Stimulated activated naive B cell treated with anti-CD40 and anti-IgM and Interleukin-4, amounts not matched to agents 10 μg/mL and 1 μg/mL and 100 μg/mL, for 72 hours (primary cell): Measurements from ENCODE around the gene UCHL5.
A peak's percentile ranks its signal among the peaks of the same experiment; 100 is the strongest.

Experiments
- ATAC-seq, 2 donors: fragments of 150-1000 bp; cut with Tn5 transposase; replicated peaks; 2 replicates each; pipeline ENCODE4 v1.10.0; 2021; ENCODE audit warnings: moderate library complexity in 1 of 2
- DNase-seq: peaks from one replicate; pipeline ENCODE4 v3.0.0; 2021
- H3K27ac Mint-ChIP-seq: one replicate; pipeline ENCODE4 v1.8.0; 2022; ENCODE audit warnings: mild to moderate bottlenecking, mixed read lengths
- H3K27me3 Mint-ChIP-seq, 2 donors: one replicate each; pipeline ENCODE4 v1.8.0; 2022; ENCODE audit warnings: mixed read lengths in 2 of 2
- H3K36me3 Mint-ChIP-seq, 2 donors: one replicate each; pipeline ENCODE4 v1.8.0; 2022; ENCODE audit warnings: mixed read lengths in 2 of 2, mild to moderate bottlenecking in 1 of 2
- H3K4me1 Mint-ChIP-seq, 2 donors: one replicate each; pipeline ENCODE4 v1.8.0; 2022; ENCODE audit warnings: mixed read lengths in 2 of 2, mild to moderate bottlenecking in 1 of 2
- H3K4me3 Mint-ChIP-seq, 2 donors: one replicate each; pipeline ENCODE4 v1.8.0; 2022; ENCODE audit warnings: mild to moderate bottlenecking in 2 of 2, mixed read lengths in 2 of 2, moderate library complexity in 1 of 2
- H3K9me3 Mint-ChIP-seq, 2 donors: one replicate each; pipeline ENCODE4 v1.8.0; 2022; ENCODE audit warnings: mixed read lengths in 2 of 2, mild to moderate bottlenecking in 1 of 2

Gene UCHL5

GRCh38 chr1:193079187-193079586 is 20.0 kb upstream of the UCHL5 start:
- no peak for ATAC-seq
- DNase-seq: no peak
- H3K9me3 Mint-ChIP-seq: peaks cover 0 to 1% of the 10 kb centered on the region in 2 donors
- no peak overlapping the region for H3K27ac Mint-ChIP-seq
- H3K4me1 Mint-ChIP-seq: peaks cover 0 to 3% of the 10 kb centered on the region in 2 donors
- no peak overlapping the region for H3K4me3 Mint-ChIP-seq
- H3K27me3 Mint-ChIP-seq: no peaks in the 10 kb centered on the region
- peaks cover 29 to 40% of the 10 kb centered on the region in 2 donors for H3K36me3 Mint-ChIP-seq

- Mint-ChIP-seq H3K36me3 (peaks cover 29 to 36% of the 10 kb centered on the region in 2 donors), H3K4me3 (no peak overlapping the region), H3K27ac (no peak overlapping the region), H3K27me3 (no peaks in the 10 kb centered on the region), H3K9me3 (peaks cover 0 to 1% of the 10 kb centered on the region in 2 donors), H3K4me1 (peaks cover 0 to 3% of the 10 kb centered on the region in 2 donors)
- ATAC-seq (no peak), DNase-seq (no peak)
Measured at GRCh38 chr1:193077991-193078390, 18.8 kb upstream of the UCHL5 start.

- Mint-ChIP-seq H3K36me3 (peaks cover 10 to 11% of the 10 kb centered on the region in 2 donors), H3K4me3 (no peak overlapping the region), H3K4me1 (peaks cover 14 to 33% of the 10 kb centered on the region in 2 donors), H3K27ac (no peak overlapping the region), H3K9me3 (peaks cover 0 to 2% of the 10 kb centered on the region in 2 donors), H3K27me3 (no peaks in the 10 kb centered on the region)
- no peak for DNase-seq
- peak in 1 of 2 donors; percentile 52 for ATAC-seq
Measured at GRCh38 chr1:193070942-193071341, 11.8 kb upstream of the UCHL5 start.

DNA sequence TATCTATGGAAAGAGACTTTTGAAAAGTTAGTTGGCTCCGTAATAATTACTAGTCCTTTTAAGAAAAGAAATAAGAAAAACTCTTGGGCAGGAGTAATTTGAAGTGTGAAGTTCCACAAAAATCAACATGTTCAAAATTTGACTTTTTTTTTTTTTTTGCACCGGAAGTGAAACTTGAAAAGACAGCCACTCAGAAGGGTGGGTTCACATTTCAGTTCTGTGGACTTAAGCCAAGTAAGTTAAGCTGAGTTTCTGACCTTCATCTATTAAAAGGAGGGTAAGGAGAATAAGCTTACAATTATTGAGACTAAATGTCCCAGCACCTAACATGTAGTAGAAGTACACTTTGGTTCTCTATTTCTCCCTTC is 11.2 kb upstream of the UCHL5 start:
- peaks cover 10 to 11% of the 10 kb centered on the region in 2 donors for H3K36me3 Mint-ChIP-seq
- ATAC-seq (no peak), DNase-seq (no peak)
- H3K4me3 Mint-ChIP-seq: no peak overlapping the region
- no peak overlapping the region for H3K27ac Mint-ChIP-seq
- peaks cover 18 to 39% of the 10 kb centered on the region in 2 donors for H3K4me1 Mint-ChIP-seq
- no peaks in the 10 kb centered on the region for H3K27me3 Mint-ChIP-seq
- peaks cover 0 to 2% of the 10 kb centered on the region in 2 donors for H3K9me3 Mint-ChIP-seq

DNA sequence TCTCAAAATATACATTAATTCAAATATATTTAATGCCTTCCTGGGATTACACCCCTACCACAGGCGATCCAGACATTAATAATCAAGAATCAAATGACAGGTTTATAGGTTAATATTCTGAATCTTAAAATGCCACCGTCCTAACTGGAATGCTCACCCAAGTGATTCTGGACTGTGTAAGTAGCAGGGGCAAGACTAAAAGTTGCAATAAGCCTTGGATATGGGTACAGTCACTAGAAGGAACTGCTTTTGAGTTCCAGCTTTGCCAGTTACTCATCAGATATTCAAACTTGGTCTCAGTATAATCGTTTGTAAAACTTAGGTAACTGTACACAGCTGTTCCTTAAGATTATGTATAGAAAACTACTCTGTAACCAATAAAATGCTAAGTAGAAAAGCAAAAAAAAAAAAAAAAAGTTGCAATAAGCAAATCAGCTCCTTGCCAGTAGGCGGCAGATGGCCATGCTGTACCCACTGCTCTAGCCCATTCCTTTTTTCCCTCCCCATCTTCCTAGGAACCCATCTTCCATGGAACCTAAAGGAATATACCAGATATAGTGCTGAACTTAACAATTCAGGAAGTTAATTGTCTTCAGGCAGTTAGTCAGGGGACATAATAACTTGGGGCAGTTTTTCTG is 10.7 kb upstream of the UCHL5 start:
- DNase-seq (no peak), ATAC-seq (no peak)
- Mint-ChIP-seq H3K4me3 (no peak overlapping the region), H3K4me1 (peaks cover 22 to 44% of the 10 kb centered on the region in 2 donors), H3K9me3 (peaks cover 0 to 2% of the 10 kb centered on the region in 2 donors), H3K27me3 (no peaks in the 10 kb centered on the region), H3K27ac (no peak overlapping the region), H3K36me3 (peaks cover 10 to 11% of the 10 kb centered on the region in 2 donors)

GRCh38 chr1:193068013-193068412 is 8.9 kb upstream of the UCHL5 start:
- no peak overlapping the region for H3K4me3 Mint-ChIP-seq
- peaks cover 26 to 59% of the 10 kb centered on the region in 2 donors for H3K4me1 Mint-ChIP-seq
- H3K36me3 Mint-ChIP-seq: peaks cover 11 to 16% of the 10 kb centered on the region in 2 donors
- DNase-seq (no peak), ATAC-seq (no peak)
- H3K9me3 Mint-ChIP-seq: peaks cover 0 to 2% of the 10 kb centered on the region in 2 donors
- no peaks in the 10 kb centered on the region for H3K27me3 Mint-ChIP-seq
- H3K27ac Mint-ChIP-seq: no peak overlapping the region

DNA sequence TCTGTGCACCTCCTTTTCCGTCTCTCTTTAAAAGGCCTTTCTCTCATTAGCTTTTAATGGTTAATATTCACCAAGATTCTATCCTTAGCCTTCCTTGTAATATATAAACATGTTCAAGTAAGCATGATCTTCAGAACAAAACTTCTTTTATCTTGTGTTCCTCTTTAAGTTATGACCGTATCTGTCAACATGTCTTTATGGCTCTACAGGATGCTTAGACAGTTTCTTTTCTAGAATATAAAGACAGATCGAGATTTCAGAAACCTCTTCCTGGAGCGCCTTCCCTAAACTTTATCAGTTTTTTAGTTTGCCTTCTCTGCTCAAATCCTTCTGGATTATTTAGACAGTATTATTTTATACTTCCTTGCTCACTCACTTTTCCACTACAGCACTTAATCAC is 7.4 kb upstream of the UCHL5 start:
- Mint-ChIP-seq H3K4me3 (no peak overlapping the region), H3K4me1 (peaks cover 28 to 67% of the 10 kb centered on the region in 2 donors), H3K27me3 (no peaks in the 10 kb centered on the region), H3K36me3 (peaks cover 11 to 18% of the 10 kb centered on the region in 2 donors), H3K27ac (peak overlapping the region; percentile 44), H3K9me3 (peaks cover 0 to 2% of the 10 kb centered on the region in 2 donors)
- ATAC-seq (no peak), DNase-seq (no peak)

GRCh38 chr1:193065954-193066353 is 6.8 kb upstream of the UCHL5 start:
- Mint-ChIP-seq H3K27me3 (no peaks in the 10 kb centered on the region), H3K4me3 (no peak overlapping the region), H3K9me3 (peaks cover 0 to 2% of the 10 kb centered on the region in 2 donors), H3K27ac (no peak overlapping the region), H3K4me1 (peaks cover 30 to 73% of the 10 kb centered on the region in 2 donors), H3K36me3 (peaks cover 11 to 18% of the 10 kb centered on the region in 2 donors)
- DNase-seq: no peak
- ATAC-seq: no peak

- Mint-ChIP-seq H3K4me3 (no peak overlapping the region), H3K36me3 (peaks cover 8 to 18% of the 10 kb centered on the region in 2 donors), H3K27me3 (no peaks in the 10 kb centered on the region), H3K9me3 (peaks cover 0 to 2% of the 10 kb centered on the region in 2 donors), H3K27ac (no peak overlapping the region), H3K4me1 (peaks cover 28 to 78% of the 10 kb centered on the region in 2 donors)
- DNase-seq (no peak), ATAC-seq (no peak)
Measured at GRCh38 chr1:193062698-193063463, 3.7 kb upstream of the UCHL5 start.

DNA sequence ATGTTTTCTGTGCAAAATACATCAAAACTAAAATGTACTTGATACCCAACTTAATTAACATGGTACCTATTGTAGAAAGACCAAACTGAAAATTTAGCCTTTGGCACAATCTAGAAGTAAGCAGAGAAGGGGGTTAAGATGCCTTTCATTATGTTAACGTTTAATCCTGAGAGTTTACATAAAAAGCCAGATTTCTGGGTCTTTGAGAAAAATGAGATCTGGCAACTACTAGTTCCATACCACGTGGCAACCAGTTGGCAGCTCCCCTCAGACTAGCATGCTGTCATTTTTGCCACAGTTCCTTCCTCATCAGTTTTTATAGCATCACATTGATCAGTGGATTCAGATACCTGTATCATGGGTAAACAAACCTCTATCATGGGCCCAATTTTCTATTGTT is 1.8 kb upstream of the UCHL5 start:
- Mint-ChIP-seq H3K27me3 (no peaks in the 10 kb centered on the region), H3K4me3 (peak overlapping the region; percentile 68 to 93), H3K9me3 (no peaks in the 10 kb centered on the region), H3K4me1 (peaks cover 27 to 69% of the 10 kb centered on the region in 2 donors), H3K27ac (peak overlapping the region; percentile 57), H3K36me3 (peaks cover 16 to 29% of the 10 kb centered on the region in 2 donors)
- ATAC-seq (no peak), DNase-seq (no peak)

DNA sequence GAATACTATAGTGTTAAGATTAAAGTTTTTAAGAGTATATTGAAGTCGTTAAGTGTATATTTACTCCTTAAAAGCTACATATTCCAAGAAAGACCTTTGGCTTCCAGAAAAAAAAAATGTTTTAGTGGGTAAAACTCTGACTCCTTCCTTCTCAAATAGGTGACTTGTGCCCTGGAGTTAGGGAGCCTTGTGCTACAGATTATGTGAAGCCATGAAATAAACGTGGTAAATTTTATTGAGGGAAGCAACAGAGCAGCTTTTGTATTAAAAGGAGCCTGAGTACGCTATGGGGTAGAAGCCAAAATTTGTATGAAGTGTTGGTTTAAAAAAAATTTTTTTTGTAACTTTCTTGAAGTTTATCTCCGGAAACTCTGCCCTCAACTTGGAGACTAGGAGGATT is 1.2 kb upstream of the UCHL5 start:
- peak overlapping the region; percentile 31 for H3K27ac Mint-ChIP-seq
- no peaks in the 10 kb centered on the region for H3K27me3 Mint-ChIP-seq
- DNase-seq: no peak
- H3K4me1 Mint-ChIP-seq: peaks cover 23 to 63% of the 10 kb centered on the region in 2 donors
- peak overlapping the region; percentile 73 to 93 for H3K4me3 Mint-ChIP-seq
- H3K9me3 Mint-ChIP-seq: no peaks in the 10 kb centered on the region
- ATAC-seq: no peak
- H3K36me3 Mint-ChIP-seq: peaks cover 16 to 29% of the 10 kb centered on the region in 2 donors

DNA sequence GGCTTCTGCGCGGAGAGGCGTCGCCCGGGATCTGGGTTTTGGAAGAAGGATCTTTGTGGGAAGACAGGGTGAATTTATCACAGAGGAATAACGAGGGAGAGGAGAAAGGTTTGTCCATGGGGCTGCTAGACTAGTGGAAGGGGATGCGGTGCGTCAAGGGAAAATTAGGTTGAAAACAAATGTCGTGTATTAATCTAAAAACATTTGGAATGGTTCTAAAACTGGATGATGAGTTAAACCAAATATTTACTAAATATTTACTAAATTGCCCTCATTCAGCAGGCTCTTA is 899 bp upstream of the UCHL5 start:
- H3K9me3 Mint-ChIP-seq: no peaks in the 10 kb centered on the region
- no peak for DNase-seq
- H3K27ac Mint-ChIP-seq: peak overlapping the region; percentile 99
- no peaks in the 10 kb centered on the region for H3K27me3 Mint-ChIP-seq
- peak overlapping the region; percentile 93 to 99 for H3K4me3 Mint-ChIP-seq
- H3K4me1 Mint-ChIP-seq: peaks cover 19 to 60% of the 10 kb centered on the region in 2 donors
- ATAC-seq: no peak
- peaks cover 16 to 30% of the 10 kb centered on the region in 2 donors for H3K36me3 Mint-ChIP-seq

GRCh38 chr1:193058529-193059281 is 455 bp downstream of the UCHL5 start:
- H3K9me3 Mint-ChIP-seq: no peaks in the 10 kb centered on the region
- H3K36me3 Mint-ChIP-seq: peaks cover 16 to 33% of the 10 kb centered on the region in 2 donors
- H3K4me1 Mint-ChIP-seq: peaks cover 19 to 48% of the 10 kb centered on the region in 2 donors
- no peaks in the 10 kb centered on the region for H3K27me3 Mint-ChIP-seq
- DNase-seq (peak; percentile 69), ATAC-seq (peak; percentile 64 to 69)
- H3K27ac Mint-ChIP-seq: peak overlapping the region; percentile 99
- H3K4me3 Mint-ChIP-seq: peak overlapping the region; percentile 93 to 99

DNA sequence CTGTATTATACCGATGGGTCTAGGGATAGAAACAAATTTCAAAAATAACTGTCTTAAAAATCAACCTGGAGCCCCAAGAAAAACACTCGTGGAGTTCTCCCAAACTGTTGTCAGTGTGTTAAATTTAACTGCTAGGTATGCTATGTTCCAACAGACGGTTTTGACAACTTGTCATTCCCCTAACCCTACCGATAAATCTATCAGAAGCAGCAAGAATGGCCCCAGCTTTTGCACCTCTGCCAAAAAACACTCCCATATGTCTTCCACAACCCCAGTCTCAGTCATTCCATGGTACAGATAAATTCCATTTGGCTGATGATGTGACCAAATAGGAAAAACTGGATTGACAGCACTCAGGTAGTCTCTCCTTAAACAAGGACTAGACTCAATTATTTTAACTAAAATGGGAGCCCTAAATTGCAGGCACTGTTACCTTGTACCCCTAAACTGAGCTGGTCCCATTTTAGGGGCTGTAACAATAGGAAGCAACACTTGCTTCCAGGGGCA is 4.9 kb downstream of the UCHL5 start:
- peaks cover 9 to 16% of the 10 kb centered on the region in 2 donors for H3K4me1 Mint-ChIP-seq
- peaks cover 14 to 32% of the 10 kb centered on the region in 2 donors for H3K36me3 Mint-ChIP-seq
- no peak overlapping the region for H3K27ac Mint-ChIP-seq
- no peaks in the 10 kb centered on the region for H3K9me3 Mint-ChIP-seq
- no peak overlapping the region for H3K4me3 Mint-ChIP-seq
- no peaks in the 10 kb centered on the region for H3K27me3 Mint-ChIP-seq
- ATAC-seq (no peak), DNase-seq (no peak)
